Fibroblast of the conjunctiva (primary cell): ENCODE data around the gene RCAN2.

Source experiments
- DNase-seq: peaks from one replicate; pipeline ENCODE4 v3.0.0-alpha.2; 2010; ENCODE audit warnings: low read depth

Gene RCAN2

DNA sequence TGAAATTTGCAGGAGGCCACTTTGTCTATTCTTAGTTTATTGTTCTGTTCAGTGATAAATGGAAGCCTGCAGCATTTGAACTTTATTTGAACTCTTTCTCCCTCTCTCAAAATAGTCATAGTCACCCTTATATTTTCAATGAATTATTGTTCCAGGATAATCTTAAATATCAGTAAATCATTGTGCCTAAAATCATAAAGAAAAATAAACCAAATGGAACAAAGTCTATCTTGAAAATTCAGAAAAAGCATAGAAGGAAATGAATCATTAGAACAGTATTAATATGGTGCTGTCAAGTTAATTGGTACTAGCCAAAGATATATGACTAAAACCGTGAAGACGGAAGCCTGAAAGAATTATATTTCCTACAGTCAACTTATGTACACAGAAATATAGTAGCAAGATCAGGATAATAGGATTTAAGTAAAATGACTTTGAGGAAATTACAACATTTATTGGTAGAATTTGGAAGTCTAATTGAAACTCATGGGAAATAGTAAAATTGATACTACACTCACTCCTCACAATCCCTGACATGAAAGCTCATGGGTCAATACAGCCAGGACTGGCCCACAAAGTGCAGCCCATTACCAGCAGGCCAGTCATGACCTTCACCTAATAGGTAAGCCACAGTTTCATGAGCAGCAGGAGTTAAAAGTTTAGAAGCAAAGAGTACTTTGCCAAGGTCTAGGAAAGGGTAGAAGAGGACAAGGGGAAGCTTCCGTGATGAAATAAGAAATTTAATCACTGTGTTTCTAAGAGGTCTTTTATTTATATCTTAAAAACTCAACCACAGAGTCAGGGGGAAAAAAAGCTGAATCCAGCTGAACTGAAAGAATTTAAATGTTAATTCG, 200.6 kb downstream of the RCAN2 start:
- no peak for DNase-seq

DNA sequence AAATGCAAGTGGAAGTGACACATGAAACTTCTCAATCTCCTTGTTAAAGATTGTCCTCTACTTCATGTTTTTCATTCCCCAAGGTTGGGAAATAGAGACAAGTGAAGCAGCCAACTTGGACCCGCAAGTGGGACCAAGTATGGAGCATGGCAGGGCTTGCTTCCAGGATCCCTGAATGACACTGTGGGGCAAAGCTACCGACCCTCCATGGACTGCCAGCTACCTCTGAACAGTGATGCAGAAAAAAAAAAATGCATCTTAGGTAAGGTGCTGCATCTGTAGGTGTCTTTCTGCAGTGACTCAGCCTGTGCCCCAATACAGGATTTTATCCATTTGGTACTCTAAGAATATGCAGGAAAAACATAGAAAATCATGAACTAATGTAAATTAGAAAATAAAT, 201.4 kb downstream of the RCAN2 start:
- DNase-seq = no peak

DNA sequence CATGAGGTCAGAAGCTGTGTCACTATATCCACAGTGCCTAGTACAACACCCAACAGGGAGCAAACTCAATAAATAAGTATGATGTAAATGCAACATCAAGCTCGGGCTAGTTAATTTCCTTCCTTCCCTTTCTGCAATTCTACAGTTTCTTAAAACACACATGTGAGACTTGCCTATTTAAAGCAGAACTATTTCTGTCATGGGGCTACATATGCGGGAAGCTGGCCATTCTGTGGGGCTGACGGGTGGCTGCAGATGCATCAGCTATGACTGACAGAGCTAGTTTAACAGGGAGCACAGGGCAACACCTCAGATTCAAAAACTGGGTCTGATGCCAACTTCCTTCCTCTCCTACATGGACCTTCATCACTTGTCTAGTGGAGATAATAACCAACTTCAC, 202.4 kb downstream of the RCAN2 start:
- DNase-seq = no peak

GRCh38 chr6:46287681-46288080, 203.6 kb downstream of the RCAN2 start:
- no peak for DNase-seq

GRCh38 chr6:46287043-46287442, 204.2 kb downstream of the RCAN2 start:
- DNase-seq = no peak

DNA sequence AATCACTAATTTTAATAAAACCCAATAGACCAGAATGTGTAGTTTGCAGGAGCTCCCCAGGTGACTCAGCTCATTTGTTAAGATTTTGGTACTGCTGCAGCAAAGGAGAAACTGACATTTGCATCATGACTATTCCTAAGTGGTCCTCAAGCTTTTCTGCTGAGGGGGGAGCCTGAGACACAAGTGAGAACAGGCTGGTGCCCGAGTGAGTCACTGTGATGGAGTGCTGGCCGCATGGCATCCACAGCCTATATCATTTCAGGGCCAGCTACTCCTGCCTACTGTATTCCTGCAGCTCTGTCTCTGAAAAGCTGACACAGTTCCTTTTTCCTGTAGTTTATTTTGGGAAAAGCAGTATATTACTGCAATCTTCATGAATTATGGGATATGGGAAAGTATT, 206.8 kb downstream of the RCAN2 start:
- no peak for DNase-seq

DNA sequence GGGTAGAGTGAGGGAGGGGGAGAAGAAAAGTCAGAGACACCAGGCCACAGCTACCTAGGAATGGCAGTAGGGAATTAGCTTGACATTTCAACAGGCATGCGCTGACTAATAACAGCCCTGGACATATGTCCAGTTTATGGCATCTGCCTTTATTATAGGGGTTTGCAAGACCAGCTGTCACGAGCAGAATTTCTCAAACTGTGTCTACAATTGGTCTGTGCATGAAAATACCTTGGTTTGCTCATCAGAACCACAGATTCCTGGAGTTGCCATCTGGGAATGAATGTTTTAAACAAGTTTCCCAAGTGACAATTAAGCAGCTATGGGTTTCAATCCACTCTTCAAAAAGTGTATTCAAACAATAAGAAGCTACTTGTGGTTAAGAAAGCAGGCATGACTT, 210.1 kb downstream of the RCAN2 start:
- DNase-seq = no peak

GRCh38 chr6:46279874-46280273, 211.4 kb downstream of the RCAN2 start:
- no peak for DNase-seq

GRCh38 chr6:46276576-46277142, 214.6 kb downstream of the RCAN2 start:
- DNase-seq = no peak

DNA sequence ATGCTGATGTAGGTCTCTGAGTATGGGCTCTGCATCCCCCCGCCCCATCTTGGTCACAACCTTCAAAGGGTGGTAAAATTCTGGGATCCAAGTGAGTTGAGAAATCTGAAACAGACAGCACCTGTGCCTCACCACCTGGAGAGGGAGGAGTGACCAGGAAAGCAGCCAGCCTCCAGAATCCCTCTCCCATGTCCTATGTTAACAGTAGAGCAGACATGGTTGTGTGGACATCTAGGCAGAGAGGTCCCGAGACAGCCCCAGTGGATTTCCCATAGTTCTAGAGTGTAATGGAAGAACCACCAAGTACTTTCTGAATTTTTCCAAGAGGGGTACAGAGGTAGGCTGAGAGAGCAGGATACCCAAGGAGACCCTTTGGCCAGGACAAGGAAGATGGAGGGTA, 216.7 kb downstream of the RCAN2 start:
- DNase-seq = no peak

- DNase-seq = no peak
These were observed 217.3 kb downstream of the RCAN2 start for GRCh38 chr6:46273911-46274310.

DNA sequence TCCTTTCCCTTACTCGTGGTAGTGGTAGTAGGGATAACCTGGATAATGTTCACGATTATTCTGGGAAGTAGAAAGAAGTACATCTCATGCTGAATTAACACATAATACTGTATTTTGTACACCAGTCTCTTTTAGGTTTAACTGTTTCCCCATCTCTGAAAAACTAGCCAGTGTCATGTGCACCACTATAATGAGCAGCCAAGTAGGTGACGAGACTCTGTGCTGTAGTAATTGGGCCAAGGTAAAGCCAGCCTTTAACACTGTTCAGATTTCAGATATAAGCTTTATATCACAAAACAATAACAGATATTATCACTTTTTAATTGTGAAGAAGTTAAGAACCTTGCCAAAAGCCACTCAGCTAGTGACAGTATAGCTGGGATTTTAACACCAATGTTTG, 219.5 kb downstream of the RCAN2 start:
- no peak for DNase-seq

DNA sequence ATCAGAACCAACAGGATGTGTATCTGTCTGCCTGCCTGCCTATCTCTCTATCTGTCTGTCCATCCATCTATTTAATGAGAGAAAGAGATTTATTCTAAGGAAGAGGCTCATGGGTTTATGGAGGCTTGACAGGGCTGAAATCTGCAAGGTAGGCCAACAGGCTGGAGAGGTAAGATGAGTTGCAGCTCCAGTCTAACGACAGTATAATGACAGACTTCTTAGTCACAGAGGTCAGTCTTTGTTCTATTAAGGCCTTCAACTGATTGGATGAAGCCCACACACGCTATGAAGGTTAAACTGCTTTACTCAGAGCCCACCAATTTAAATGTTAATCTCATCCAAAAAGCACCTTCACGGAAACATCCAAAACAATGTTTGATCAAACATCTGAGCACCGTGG, 220.1 kb downstream of the RCAN2 start:
- DNase-seq = no peak

- no peak for DNase-seq
These were observed 220.9 kb downstream of the RCAN2 start for GRCh38 chr6:46270336-46270735.

- no peak for DNase-seq
These were observed 221.6 kb downstream of the RCAN2 start for GRCh38 chr6:46269447-46270229.

GRCh38 chr6:46267515-46267914, 223.7 kb downstream of the RCAN2 start:
- DNase-seq = no peak

DNA sequence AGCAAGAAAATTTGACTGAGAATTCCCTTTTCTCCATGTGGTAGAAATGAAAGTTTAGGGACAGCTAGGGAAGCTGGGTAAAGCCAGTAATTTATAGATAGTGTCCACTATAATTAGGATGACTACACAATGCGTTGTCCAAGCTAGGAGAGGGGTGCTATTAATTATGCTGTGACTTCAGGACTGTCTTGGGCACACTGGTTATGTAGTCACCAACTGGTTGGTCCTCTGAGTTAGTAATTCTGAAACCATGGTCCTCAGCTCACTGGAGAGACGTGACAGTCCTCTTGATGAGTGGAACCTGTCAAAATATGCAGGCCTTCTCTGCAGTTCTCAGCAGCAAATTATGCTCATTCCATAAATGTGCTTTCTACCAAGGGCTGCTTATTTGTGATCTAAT, 225.9 kb downstream of the RCAN2 start:
- DNase-seq = no peak

- DNase-seq = peak; percentile 78
These were observed 227.6 kb downstream of the RCAN2 start for GRCh38 chr6:46263707-46264086.

- no peak for DNase-seq
These were observed 228.1 kb downstream of the RCAN2 start for GRCh38 chr6:46262928-46263706.

GRCh38 chr6:46258249-46258648, 233.0 kb downstream of the RCAN2 start:
- DNase-seq = no peak

DNA sequence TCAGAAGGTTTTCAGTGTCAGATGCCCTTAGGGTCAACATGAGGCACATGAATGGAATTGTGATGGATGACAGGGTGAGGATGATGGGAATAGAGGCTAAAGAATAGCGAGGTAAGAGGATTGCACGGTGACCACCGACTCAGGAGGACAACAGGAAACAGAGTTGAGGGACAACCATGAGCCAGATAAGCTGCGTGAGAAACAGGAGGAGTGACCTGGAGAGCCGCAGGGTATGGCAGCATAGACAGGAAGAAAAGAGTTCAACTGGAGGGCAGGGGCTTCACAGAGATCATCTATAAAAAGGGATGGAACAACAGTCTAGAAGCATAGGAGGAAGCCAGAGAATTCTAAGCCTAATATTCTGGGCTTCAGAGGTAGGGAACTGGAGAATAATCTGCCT, 235.7 kb downstream of the RCAN2 start:
- DNase-seq = no peak

GRCh38 chr6:46254946-46255345, 236.3 kb downstream of the RCAN2 start:
- no peak for DNase-seq
